Cardiac septum (tissue), 1 donor: ENCODE data around the gene OR8H1. TPM values are rescaled to one million over a fixed set of nuclear protein-coding genes. Genes with fewer than 3 reads are reported as not detected.

ENCODE experiments used
- DNase-seq: peaks from one replicate; pipeline ENCODE4 v3.0.0-alpha.2; 2020; ENCODE audit warnings: low spot score
- intact Hi-C: fragments of 100-400 bp; cut with DNase I; formaldehyde crosslinking; loops from one replicate; pipeline ENCODE4 v1.14.0; 2022
- long read RNA-seq: library from polyadenylated mRNA; unstranded; transcript quantifications from one replicate; pipeline ENCODE4 v2.0.0, GENCODE V29; 2021
- total RNA-seq: library from RNA; stranded (reverse); fragmentation: NEBNext Ultra II Directional; extraction: Animal tissue kit (Norgen Biotek cat#: 25700); gene quantifications from one replicate; pipeline ENCODE4 v1.2.1, GENCODE V29; 2021
- donor health status: DM: no; HTN: no; CAD: no.

The OR8H1 gene, protein sequence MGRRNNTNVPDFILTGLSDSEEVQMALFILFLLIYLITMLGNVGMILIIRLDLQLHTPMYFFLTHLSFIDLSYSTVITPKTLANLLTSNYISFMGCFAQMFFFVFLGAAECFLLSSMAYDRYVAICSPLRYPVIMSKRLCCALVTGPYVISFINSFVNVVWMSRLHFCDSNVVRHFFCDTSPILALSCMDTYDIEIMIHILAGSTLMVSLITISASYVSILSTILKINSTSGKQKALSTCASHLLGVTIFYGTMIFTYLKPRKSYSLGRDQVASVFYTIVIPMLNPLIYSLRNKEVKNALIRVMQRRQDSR
- total RNA-seq: not detected
- long read RNA-seq: 0 reads

DNA sequence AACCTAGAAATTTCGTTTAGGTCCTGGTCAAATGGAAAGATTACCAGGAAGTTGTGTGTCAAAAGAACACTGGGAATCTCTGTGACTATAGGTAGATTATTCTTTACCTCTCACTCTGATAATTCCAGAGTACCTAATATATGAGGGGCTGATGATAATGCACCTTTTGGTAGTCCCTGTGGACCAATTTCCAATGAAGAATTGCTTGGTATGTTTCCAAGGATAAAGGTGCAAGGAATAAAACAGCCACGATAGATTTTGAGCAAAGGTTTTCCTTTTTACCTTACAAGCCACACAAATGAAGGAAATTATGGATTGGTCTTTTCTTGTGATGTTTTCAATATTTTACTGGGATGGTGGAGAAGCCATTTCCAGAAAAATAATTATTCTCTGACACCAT is at the start of gene OR8H1:
TSS of gene OR8H1 (minus strand) at position 101 of the 400 bp plus-strand sequence. CDS start 1,192 bp downstream, outside the sequence.
- no peak for DNase-seq
- intact Hi-C loops: no loop called here

DNA sequence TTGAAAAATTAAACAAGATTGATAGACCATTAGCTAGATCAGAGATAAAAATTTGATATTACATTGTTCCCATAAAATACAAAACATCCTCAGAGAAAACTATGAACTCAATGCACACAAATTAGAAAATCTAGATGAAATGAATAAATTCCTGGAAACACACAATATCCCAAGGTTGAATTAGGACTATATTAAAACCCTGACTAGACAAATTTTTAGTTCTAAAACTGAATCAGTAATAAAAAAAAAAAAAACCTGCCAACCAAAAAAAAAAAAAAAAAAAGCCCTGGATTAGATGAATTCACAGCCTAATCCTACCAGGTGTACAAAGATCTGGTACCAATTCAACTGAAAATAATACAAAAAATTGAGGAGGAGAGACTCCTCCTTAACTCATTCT is 48.2 kb upstream of the OR8H1 start:
- intact Hi-C loops: no loop called here
- DNase-seq: no peak

DNA sequence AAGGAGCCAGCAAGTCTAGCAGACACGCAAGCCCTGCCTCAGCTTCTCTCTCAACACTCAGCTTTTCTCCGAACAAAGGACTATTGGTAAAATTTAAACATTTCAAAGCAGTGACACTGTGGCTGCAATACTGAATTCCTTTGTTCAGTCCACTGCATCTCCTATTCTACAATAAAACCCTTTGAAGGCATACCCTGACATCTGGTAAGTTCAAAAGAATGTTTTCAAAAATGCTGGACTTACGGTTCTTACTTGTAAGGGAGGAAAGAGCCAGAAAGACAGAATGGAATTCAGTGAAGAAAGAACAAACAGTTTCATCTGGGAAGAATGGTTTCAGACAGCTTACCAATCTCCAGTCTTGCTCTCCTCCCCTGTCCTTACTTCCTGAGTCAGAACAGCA is 41.1 kb upstream of the OR8H1 start:
- no peak for DNase-seq
- intact Hi-C loops: no loop called here

DNA sequence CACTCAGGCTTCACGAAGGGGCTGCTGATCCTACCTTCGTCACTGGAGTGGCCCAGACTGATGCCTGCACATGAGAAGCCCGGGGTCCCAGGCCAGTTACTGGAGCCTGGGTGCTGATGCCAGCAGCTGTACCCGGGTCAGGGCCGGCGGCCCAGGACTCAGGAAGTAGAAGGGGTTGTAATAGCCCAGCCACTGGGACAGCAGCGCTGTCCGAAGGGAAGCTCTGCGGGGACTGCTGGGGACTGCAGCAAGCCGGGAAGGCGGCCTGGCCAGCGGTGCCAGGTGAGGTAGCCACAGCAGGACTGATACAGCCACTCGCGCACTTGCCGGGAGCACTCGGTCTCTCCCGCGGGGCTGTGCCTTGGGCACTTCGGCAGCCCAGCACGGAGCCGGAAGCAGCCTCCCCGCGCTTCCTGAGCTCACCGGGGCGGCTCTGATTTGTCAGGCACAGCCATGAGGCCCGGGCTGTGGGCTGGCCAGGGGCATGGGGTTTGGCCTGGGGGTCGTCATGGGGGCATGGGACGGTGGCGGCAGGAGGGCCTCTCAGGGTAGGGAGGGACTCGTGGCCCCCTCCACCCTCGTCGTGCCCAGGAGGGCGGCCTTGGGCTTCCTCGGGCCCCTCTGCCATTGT is 39.9 kb upstream of the OR8H1 start:
- intact Hi-C loops: no loop called here
- DNase-seq: no peak

DNA sequence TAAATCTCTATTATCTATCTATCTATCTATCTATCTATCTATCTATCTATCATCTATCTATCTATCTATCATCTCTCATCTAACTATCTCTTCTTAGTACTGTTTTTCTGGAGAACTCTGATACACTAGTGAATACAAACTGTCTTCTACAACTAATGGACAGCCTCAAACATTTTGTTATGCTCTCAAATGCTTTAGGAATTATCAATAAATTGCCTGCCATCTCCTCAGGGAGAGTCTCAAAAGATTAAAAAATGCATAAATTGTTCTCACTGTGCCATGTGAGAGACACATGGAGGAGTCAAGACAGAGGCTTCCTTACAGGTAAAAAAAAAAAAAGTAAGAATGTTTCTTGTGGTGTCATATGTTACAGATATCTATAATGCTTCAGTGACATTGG is 22.8 kb upstream of the OR8H1 start, which contains the start of gene OR8K3:
TSS of gene OR8K3 (plus strand) at position 301 of the 400 bp plus-strand sequence. CDS start 3,163 bp downstream, outside the sequence.
- intact Hi-C loops: no loop called here

DNA sequence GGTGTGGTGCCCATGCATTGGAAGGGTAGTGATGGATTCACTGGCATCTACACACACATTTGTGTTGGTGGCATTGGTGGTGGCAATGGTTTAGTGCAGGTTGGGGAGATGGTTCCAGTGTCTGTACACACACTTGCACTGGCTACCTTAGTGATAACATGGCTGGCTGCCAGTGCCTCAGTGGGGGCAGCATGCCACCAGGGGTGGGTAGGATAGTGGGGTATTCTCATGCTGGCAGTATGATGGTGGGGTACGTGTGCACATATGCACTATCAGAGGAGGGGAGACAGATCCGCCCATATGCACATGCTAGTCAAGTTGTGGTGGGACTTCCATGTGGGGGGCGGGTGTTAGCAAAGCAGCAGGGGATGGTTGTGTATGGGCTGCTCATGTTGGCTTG is 15.8 kb upstream of the OR8H1 start:
- no peak for DNase-seq
- intact Hi-C loops: no loop called here

More for the DNA sequence above, 22.8 kb upstream of the OR8H1 start, which contains the start of gene OR8K3:
- no peak for DNase-seq

DNA sequence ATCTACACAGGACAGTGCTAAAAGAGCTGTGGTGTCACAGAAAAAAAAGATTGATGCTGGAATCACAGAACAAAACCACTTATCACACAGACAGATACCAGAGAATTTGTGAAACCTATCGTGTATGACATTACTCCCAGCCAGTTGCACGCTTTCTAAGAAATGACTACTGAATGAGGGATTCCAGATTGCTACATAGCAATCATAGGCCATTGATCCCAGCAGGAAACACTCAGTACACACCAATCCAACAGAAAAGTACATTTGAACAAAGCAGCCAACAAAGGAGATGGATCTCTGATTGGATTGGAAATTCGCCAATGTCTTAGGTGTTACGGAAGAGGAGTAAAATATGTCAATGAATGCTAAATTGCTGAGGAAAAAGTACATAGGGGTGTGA is 4.8 kb upstream of the OR8H1 start:
- no peak for DNase-seq
- intact Hi-C loops: no loop called here

DNA sequence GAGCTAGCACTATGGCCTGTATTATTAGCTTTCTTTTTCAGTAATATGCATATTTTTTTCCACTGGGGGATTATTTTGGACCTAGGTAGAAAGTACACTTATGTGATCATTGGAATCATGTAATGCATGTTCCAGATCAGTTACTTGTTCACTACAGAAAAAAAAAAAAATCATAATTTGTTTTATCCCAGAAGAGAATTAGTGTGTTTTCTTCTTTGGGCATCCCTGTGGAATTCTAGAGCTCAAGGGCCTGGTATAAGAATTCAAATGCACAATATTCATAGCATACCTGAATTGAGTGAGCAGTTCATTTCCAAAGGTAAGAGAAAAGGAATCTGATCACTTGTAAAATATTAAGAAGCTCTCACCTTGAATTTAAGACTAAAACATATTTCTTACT is 18.2 kb downstream of the OR8H1 start, which contains the start of gene OR5T1:
TSS of gene OR5T1 (plus strand) at position 301 of the 400 bp plus-strand sequence. CDS start 1,485 bp downstream, outside the sequence.
- intact Hi-C loops: no loop called here
- DNase-seq: no peak

DNA sequence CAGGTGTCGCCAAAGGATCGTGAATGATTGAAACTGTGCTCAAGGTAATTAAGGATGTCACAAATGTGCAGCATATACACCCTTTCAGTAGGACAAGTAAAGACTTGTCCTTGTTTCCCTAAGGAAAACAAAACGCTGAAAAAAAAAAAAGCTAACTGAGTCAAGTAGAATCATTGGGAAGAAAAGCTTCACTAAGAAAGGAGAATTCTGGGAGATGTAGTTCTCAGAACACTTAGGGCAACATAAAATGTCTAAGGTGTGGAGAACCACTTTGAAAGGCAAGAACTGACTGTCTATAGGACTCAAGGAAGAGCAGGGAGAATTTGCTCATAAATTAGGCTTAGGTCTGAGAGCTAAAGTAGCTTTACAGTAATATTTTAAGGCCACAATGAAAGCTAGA is 21.0 kb downstream of the OR8H1 start:
- no peak for DNase-seq
- intact Hi-C loops: no loop called here

DNA sequence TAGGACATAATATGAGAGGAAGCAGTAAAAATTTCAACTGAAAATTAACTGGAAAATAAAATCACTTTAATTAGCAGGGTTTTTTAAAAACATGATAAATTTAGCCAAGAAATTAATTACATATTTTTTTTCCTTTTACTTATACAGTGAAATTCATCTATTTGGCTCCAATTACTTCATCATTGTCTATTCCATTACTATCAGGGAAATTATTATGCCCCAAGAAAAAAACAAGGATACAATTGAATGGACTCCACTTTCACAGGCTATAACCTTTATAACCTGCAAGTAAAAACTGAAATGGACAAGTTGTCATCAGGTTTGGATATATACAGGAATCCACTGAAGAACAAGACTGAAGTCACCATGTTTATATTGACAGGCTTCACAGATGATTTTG is 40.1 kb downstream of the OR8H1 start, which contains the start of gene OR5T3:
TSS of gene OR5T3 (plus strand) at position 301 of the 400 bp plus-strand sequence. CDS start at position 301, 0 bp downstream.
- intact Hi-C loops: no loop called here
- DNase-seq: no peak

Other genes starting within 250 kb of the OR8H1 start
- not detected for gene OR8I2, start 198.9 kb downstream of the OR8H1 start, total RNA-seq
- gene OR8H2, start 188.6 kb downstream of the OR8H1 start, total RNA-seq: not detected
- gene OR8H3, start 169.9 kb downstream of the OR8H1 start, total RNA-seq: not detected
- gene OR8J3, start 152.1 kb downstream of the OR8H1 start, total RNA-seq: not detected
- not detected for gene OR8K5, start 131.9 kb downstream of the OR8H1 start, total RNA-seq
- gene OR5J2, start 115.6 kb downstream of the OR8H1 start, total RNA-seq: not detected
- gene OR5T2, start 58.0 kb downstream of the OR8H1 start, total RNA-seq: not detected
- not detected for gene OR5T3, start 40.0 kb downstream of the OR8H1 start, total RNA-seq
- gene OR5T1, start 18.1 kb downstream of the OR8H1 start, total RNA-seq: not detected
- gene OR8K3, start 22.9 kb upstream of the OR8H1 start, total RNA-seq: not detected
- not detected for gene OR8K1, start 53.8 kb upstream of the OR8H1 start, total RNA-seq
- not detected for gene OR8J1, start 62.0 kb upstream of the OR8H1 start, total RNA-seq
- gene OR8U1, start 83.4 kb upstream of the OR8H1 start, total RNA-seq: not detected
- gene OR5AL1, start 120.4 kb upstream of the OR8H1 start, total RNA-seq: not detected
- not detected for gene OR5M3, start 181.1 kb upstream of the OR8H1 start, total RNA-seq
- not detected for gene OR5M8, start 199.1 kb upstream of the OR8H1 start, total RNA-seq